ENCODE results near the gene EEF1E1. TPM values are rescaled to one million over a fixed set of nuclear protein-coding genes. Genes with fewer than 3 reads are reported as not detected.

EEF1E1 gene
- total RNA-seq, 1 experiment from 2014 or later, result 50.9 TPM

DNA sequence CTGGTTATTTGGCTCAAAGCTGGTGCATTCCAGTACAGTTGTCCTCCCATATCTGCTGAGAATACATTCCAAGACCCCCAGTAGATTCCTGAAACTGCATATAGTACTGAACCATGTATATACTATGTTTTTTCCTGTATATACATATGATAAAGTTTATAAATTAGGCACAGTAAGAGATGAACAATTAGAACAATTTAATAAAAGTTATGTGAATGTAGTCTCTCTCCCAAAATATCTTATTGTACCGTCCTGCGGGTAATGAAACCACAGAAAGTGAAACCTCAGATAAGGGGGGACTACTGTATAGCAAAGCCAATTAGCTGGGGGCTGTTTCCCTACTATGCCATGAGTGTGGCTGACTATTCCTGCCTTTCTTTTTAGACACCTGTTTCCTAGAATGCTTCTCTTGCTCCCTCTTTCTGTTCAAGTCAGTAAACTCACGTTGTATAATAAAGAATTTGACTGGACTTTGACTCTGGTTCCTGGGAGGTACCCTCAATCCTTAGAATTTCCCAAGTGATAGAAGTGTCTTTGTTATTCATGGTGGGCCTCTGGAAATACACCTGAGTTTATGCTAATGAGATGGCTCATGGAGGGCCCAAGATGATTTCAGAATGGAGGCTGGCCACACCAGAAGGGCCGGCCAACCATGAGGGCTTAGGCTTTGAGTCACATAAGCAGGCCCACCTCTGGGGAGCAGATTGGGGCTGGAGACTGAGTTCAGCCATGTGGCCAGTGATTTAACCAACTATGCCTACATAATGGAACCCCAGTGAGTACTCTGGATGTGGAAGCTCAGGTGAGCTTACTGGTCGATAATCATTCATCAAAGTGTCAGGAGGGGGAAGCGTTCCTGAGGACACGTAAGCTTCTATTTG lies 37.5 kb downstream of the EEF1E1 start:
- ChIA-PET CTCF (interaction anchor here (1.2 kb wide), 1 partner anchor 37 kb away, joined by 3 read pairs; the partner anchor contains the start of gene EEF1E1), POLR2A (ENCODE audit: unreplicated experiment) (interaction anchor here (0.6 to 1.0 kb wide), 5 partner anchors 37 to 1378 kb away, joined by 3 to 6 read pairs (median 4); partner anchors contain the start of gene EEF1E1)
- no peak for TF ChIP-seq EZH2 (IDR thresholded peaks at IDR 0.05; ENCODE audit: low read depth)
- TF ChIP-seq, protein P1, sequence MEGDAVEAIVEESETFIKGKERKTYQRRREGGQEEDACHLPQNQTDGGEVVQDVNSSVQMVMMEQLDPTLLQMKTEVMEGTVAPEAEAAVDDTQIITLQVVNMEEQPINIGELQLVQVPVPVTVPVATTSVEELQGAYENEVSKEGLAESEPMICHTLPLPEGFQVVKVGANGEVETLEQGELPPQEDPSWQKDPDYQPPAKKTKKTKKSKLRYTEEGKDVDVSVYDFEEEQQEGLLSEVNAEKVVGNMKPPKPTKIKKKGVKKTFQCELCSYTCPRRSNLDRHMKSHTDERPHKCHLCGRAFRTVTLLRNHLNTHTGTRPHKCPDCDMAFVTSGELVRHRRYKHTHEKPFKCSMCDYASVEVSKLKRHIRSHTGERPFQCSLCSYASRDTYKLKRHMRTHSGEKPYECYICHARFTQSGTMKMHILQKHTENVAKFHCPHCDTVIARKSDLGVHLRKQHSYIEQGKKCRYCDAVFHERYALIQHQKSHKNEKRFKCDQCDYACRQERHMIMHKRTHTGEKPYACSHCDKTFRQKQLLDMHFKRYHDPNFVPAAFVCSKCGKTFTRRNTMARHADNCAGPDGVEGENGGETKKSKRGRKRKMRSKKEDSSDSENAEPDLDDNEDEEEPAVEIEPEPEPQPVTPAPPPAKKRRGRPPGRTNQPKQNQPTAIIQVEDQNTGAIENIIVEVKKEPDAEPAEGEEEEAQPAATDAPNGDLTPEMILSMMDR (conservative IDR thresholded peaks at IDR 0.05), result no peak
- Histone ChIP-seq H3K9me3 (ENCODE audit: insufficient read depth, low read depth) (no peaks in the 10 kb centered on the region), H4K20me1 (ENCODE audit: insufficient read depth) (no peaks in the 10 kb centered on the region), H3K27me3 (ENCODE audit: insufficient read depth, low read depth) (no peaks in the 10 kb centered on the region), H3K9me2 (ENCODE audit: insufficient read depth) (no peaks in the 10 kb centered on the region), H3K27ac (peak overlapping the region; percentile 31; the same call in 1 of the 2 replicates), H3K4me1 (replicated peaks; ENCODE audit: insufficient read depth) (0 out of 2 replicates have a peak, but pooled peaks cover 4% of the 10 kb centered on the region), H3K4me3 (peak overlapping the region; percentile 83; the same call in 1 of the 2 replicates), H3F3A (ENCODE audit: insufficient read depth, low read depth) (no peaks in the 10 kb centered on the region), H3K36me3 (ENCODE audit: low read depth) (no peaks in the 10 kb centered on the region), H3K4me2 (peak overlapping the region; percentile 94), H3K79me2 (ENCODE audit: low read depth) (no peaks in the 10 kb centered on the region), H2AFZ (peak overlapping the region; percentile 96)
- intact Hi-C loops (cut with micrococcal nuclease; ENCODE audit: unreplicated experiment), result loop anchor here (1.0 to 10.0 kb wide), 3 partner anchors 38 to 800 kb away; partner anchors contain the start of gene EEF1E1
- BruUV-seq (replicated peaks), result TSS peak; percentile 93
- no peak for DNase-seq

DNA sequence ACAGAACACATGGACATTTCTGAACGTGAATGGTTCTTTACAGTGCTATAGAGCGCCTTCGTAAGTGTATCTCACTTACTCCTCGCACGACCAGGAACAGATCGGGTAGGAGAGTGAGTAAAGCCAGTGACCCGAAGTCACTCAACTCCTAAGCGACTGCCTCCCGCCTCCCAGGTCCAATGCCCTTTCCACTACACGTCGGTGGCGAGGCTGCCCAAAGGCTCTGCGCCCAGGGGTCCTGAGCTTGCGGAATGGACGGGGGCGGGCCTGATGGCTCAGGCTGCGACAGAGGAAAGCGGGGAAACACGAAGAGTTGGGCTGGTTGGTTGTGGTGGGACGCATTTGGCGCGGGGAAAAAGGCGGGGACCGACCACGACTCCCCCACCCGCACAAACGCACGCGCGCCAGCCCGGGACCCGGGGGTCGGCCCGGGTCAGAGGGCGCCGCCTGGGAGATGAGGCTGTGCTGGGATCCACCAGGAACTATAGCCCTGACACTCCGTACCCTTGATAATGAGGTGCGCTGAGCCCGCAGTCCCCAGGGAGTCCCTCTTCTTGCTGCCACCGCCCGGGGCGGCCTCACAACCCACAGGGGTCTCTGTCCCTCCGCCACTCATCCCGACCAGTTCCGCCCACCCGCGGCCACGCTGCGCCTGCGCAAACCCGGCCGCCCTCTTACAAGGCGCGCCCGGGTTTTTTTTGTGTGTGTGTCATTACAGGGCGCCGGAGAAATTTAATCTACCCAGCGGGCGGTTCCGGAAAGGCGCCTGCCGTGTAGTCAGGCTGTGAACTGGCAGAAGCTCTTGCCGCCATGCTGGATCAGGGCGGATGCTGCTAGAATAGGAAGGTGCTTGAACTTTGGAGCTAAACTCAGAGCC lies 38.3 kb downstream of the EEF1E1 start, which contains the start of gene BLOC1S5:
Gene BLOC1S5, minus strand, starts transcription at position 629 of the 877 bp plus-strand sequence. Its CDS starts 13 bp downstream, at position 616.
- intact Hi-C loops (cut with micrococcal nuclease; ENCODE audit: unreplicated experiment), result loop anchor here (1.0 to 10.0 kb wide), 3 partner anchors 39 to 799 kb away; partner anchors contain the start of gene EEF1E1
- H2AFZ ChIP-seq, result peak within 1 kb of the TSS; percentile 96
- no peaks in the 10 kb centered on the region for H3F3A ChIP-seq (ENCODE audit: insufficient read depth, low read depth)
- H4K20me1 ChIP-seq (ENCODE audit: insufficient read depth), result no peaks in the 10 kb centered on the region
- peak; percentile 84 to 95 for DNase-seq
- TSS peak; percentile 72 for BruUV-seq (replicated peaks)
- H3K4me2 ChIP-seq, result peak within 1 kb of the TSS; percentile 94
- H3K27me3 ChIP-seq (ENCODE audit: insufficient read depth, low read depth), result no peaks in the 10 kb centered on the region
- ChIA-PET POLR2A (ENCODE audit: unreplicated experiment) (interaction anchor here (0.5 to 1.0 kb wide), 8 partner anchors 21 to 1377 kb away, joined by 3 to 8 read pairs (median 4); partner anchors contain the start of gene EEF1E1), CTCF (interaction anchor here (0.7 to 1.2 kb wide), 2 partner anchors 38 to 66 kb away, joined by 3 read pairs; partner anchors contain the start of gene EEF1E1)
- H3K27ac ChIP-seq, result peak within 1 kb of the TSS; percentile 36
- H3K4me1 ChIP-seq (replicated peaks; ENCODE audit: insufficient read depth), result 0 out of 2 replicates have a peak, but pooled peaks cover 4% of the 10 kb centered on the region
- H3K79me2 ChIP-seq (ENCODE audit: low read depth), result no peaks in the 10 kb centered on the region
- H3K36me3 ChIP-seq (ENCODE audit: low read depth), result no peaks in the 10 kb centered on the region
- H3K9me3 ChIP-seq (ENCODE audit: insufficient read depth, low read depth), result no peaks in the 10 kb centered on the region
- peak within 1 kb of the TSS; percentile 83 for H3K4me3 ChIP-seq
- no peaks in the 10 kb centered on the region for H3K9me2 ChIP-seq (ENCODE audit: insufficient read depth)
- no peak for TF ChIP-seq EZH2 (IDR thresholded peaks at IDR 0.05; ENCODE audit: low read depth)
- TF ChIP-seq, protein P1 (conservative IDR thresholded peaks at IDR 0.05), result no peak

DNA sequence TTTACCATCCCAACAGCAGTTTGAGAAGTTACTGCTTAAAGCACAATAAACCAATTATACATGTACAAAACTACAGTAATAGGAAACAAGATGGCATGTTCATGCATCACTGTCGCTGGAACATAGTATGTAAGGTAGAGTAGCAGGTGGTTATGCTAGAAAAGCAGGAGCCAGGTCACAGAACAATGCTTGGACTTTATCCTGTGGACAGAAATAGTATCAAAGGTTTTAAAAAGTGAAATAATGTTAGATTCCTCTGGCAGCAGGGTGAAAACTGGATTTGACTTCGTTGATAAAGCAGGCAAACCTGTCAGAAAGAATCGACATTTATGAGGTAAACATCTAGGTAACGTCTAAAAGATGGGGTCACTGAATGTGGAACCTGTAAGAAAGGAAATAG lies 40.6 kb downstream of the EEF1E1 start:
- Histone ChIP-seq H3K79me2 (ENCODE audit: low read depth) (no peaks in the 10 kb centered on the region), H3F3A (ENCODE audit: insufficient read depth, low read depth) (no peaks in the 10 kb centered on the region), H3K27me3 (ENCODE audit: insufficient read depth, low read depth) (no peaks in the 10 kb centered on the region), H2AFZ (no peak overlapping the region), H3K4me2 (no peak overlapping the region), H4K20me1 (ENCODE audit: insufficient read depth) (no peaks in the 10 kb centered on the region), H3K9me2 (ENCODE audit: insufficient read depth) (no peaks in the 10 kb centered on the region), H3K36me3 (ENCODE audit: low read depth) (no peaks in the 10 kb centered on the region), H3K4me1 (replicated peaks; ENCODE audit: insufficient read depth) (0 out of 2 replicates have a peak, but pooled peaks cover 4% of the 10 kb centered on the region), H3K9me3 (ENCODE audit: insufficient read depth, low read depth) (no peaks in the 10 kb centered on the region), H3K4me3 (no peak overlapping the region), H3K27ac (no peak overlapping the region)
- TF ChIP-seq, protein P1 (conservative IDR thresholded peaks at IDR 0.05), result no peak
- TF ChIP-seq EZH2 (IDR thresholded peaks at IDR 0.05; ENCODE audit: low read depth), result no peak
- no peak for DNase-seq
- intact Hi-C loops (cut with micrococcal nuclease; ENCODE audit: unreplicated experiment), result loop anchor here (10.0 kb wide), 1 partner anchor 797 kb away; no protein-coding TSS in a partner anchor
- POLR2A ChIA-PET (ENCODE audit: unreplicated experiment), result no interaction called here
- BruUV-seq (replicated peaks), result no TSS peak
- CTCF ChIA-PET, result no interaction called here

All from PC-9 (cell line).